ENCODE measurements around the gene METAP1.

METAP1 gene

GRCh38 chr4:98995183-98996055 lies at the start of gene METAP1:
METAP1 (plus strand) TSS chr4:98995721; CDS start chr4:98995754, 33 bp downstream.
- FAIRE-seq (no peak), DNase-seq (ENCODE audit: insufficient read length, low spot score) (peak; percentile 86)
- TF ChIP-seq POLR2A (IDR thresholded peaks at IDR 0.05; ENCODE audit: low read depth, low read length): peak; percentile 94

- no peak for DNase-seq (ENCODE audit: insufficient read length, low spot score)
These were observed 49.2 kb upstream of the METAP1 start for GRCh38 chr4:98946359-98946758.

GRCh38 chr4:98950925-98951324 lies 44.6 kb upstream of the METAP1 start:
- no peak for TF ChIP-seq POLR2A (IDR thresholded peaks at IDR 0.05; ENCODE audit: low read depth, low read length)
- DNase-seq (ENCODE audit: insufficient read length, low spot score): no peak
- no peak for FAIRE-seq

More at GRCh38 chr4:98946359-98946758, 49.2 kb upstream of the METAP1 start:
- TF ChIP-seq POLR2A (IDR thresholded peaks at IDR 0.05; ENCODE audit: low read depth, low read length): no peak
- peak; percentile 6 for FAIRE-seq

GRCh38 chr4:98951710-98952109 lies 43.8 kb upstream of the METAP1 start:
- DNase-seq (ENCODE audit: insufficient read length, low spot score): no peak
- TF ChIP-seq POLR2A (IDR thresholded peaks at IDR 0.05; ENCODE audit: low read depth, low read length): no peak
- no peak for FAIRE-seq

- no peak for TF ChIP-seq POLR2A (IDR thresholded peaks at IDR 0.05; ENCODE audit: low read depth, low read length)
- FAIRE-seq (no peak), DNase-seq (ENCODE audit: insufficient read length, low spot score) (no peak)
These were observed 40.3 kb upstream of the METAP1 start for GRCh38 chr4:98955229-98955628.

GRCh38 chr4:98958065-98958464 lies 37.5 kb upstream of the METAP1 start:
- DNase-seq (ENCODE audit: insufficient read length, low spot score) (no peak), FAIRE-seq (no peak)
- no peak for TF ChIP-seq POLR2A (IDR thresholded peaks at IDR 0.05; ENCODE audit: low read depth, low read length)

GRCh38 chr4:98959411-98959810 lies 36.1 kb upstream of the METAP1 start:
- DNase-seq (ENCODE audit: insufficient read length, low spot score) (no peak), FAIRE-seq (no peak)
- TF ChIP-seq POLR2A (IDR thresholded peaks at IDR 0.05; ENCODE audit: low read depth, low read length): no peak

GRCh38 chr4:98961770-98962169 lies 33.8 kb upstream of the METAP1 start:
- no peak for TF ChIP-seq POLR2A (IDR thresholded peaks at IDR 0.05; ENCODE audit: low read depth, low read length)
- DNase-seq (ENCODE audit: insufficient read length, low spot score): no peak
- no peak for FAIRE-seq

GRCh38 chr4:98963538-98964433 lies 31.7 kb upstream of the METAP1 start:
- FAIRE-seq (no peak), DNase-seq (ENCODE audit: insufficient read length, low spot score) (no peak)
- no peak for TF ChIP-seq POLR2A (IDR thresholded peaks at IDR 0.05; ENCODE audit: low read depth, low read length)

- TF ChIP-seq POLR2A (IDR thresholded peaks at IDR 0.05; ENCODE audit: low read depth, low read length): no peak
- no peak for FAIRE-seq
These were observed 28.6 kb upstream of the METAP1 start for GRCh38 chr4:98966926-98967325.

GRCh38 chr4:98967786-98968329 lies 27.7 kb upstream of the METAP1 start:
- DNase-seq (ENCODE audit: insufficient read length, low spot score): no peak
- no peak for FAIRE-seq
- TF ChIP-seq POLR2A (IDR thresholded peaks at IDR 0.05; ENCODE audit: low read depth, low read length): no peak

More at GRCh38 chr4:98966926-98967325, 28.6 kb upstream of the METAP1 start:
- no peak for DNase-seq (ENCODE audit: insufficient read length, low spot score)

GRCh38 chr4:98969878-98970785 lies 25.4 kb upstream of the METAP1 start:
- no peak for FAIRE-seq
- DNase-seq (ENCODE audit: insufficient read length, low spot score): no peak
- TF ChIP-seq POLR2A (IDR thresholded peaks at IDR 0.05; ENCODE audit: low read depth, low read length): no peak

- TF ChIP-seq POLR2A (IDR thresholded peaks at IDR 0.05; ENCODE audit: low read depth, low read length): no peak
- FAIRE-seq: no peak
These were observed 18.8 kb upstream of the METAP1 start for GRCh38 chr4:98976716-98977115.

More at GRCh38 chr4:98976716-98977115, 18.8 kb upstream of the METAP1 start:
- no peak for DNase-seq (ENCODE audit: insufficient read length, low spot score)

All from H54 (cell line).